B cell (primary cell): ENCODE results near the gene HDAC9. TPM values are rescaled to one million over a fixed set of nuclear protein-coding genes. Genes with fewer than 3 reads are reported as not detected.

ENCODE experiments used
- ATAC-seq: fragments of 200-7000 bp; cut with Tn5 transposase; one replicate; pipeline ENCODE4 v1.10.0; 2021; ENCODE audit warnings: low read depth, mild to moderate bottlenecking, moderate number of reproducible peaks, moderate library complexity
- CTCF ChIA-PET: fragments of 350-600 bp; sonication (Branson Sonifier 250); formaldehyde crosslinking; loops from one replicate; lab custom pipeline; 2021; ENCODE audit warnings: antibody characterized with exemption, inconsistent platforms; lab: Charles Lee
- POLR2A ChIA-PET: fragments of 350-600 bp; sonication (Branson Sonifier 250); formaldehyde crosslinking; loops from one replicate; lab custom pipeline; 2021; ENCODE audit warnings: antibody characterized with exemption; lab: Charles Lee
- DNase-seq: peaks from one replicate; pipeline ENCODE4 v3.0.0; 2013
- H2AFZ ChIP-seq: 2 replicates; pipeline ENCODE4 v1.6.1; 2012; ENCODE audit warnings: mild to moderate bottlenecking, low read depth, low read length; ENCODE audit not compliant: insufficient read depth, poor library complexity, severe bottlenecking
- H3K27ac ChIP-seq, 2 donors: 1 replicate in 1 of 2; 2 replicates in 1 of 2; pipeline ENCODE4 v1.5.1; 2012 to 2013; ENCODE audit warnings: low read length in 2 of 2, mild to moderate bottlenecking in 2 of 2, moderate library complexity in 1 of 2
- H3K27me3 ChIP-seq, 4 experiments: fragments of 200-600 bp in 1 of 4; sonication (generic) in 1 of 4; replicated peaks in 1 of 4; 1 replicate in 2 of 4; 2 replicates in 2 of 4; pipeline versions ENCODE4 v1.6.1 to v1.7.0; 2013 to 2016; ENCODE audit warnings: low read length in 3 of 4, mild to moderate bottlenecking in 2 of 4, mixed read lengths in 1 of 4, moderate library complexity in 1 of 4; ENCODE audit not compliant: insufficient read depth in 4 of 4, control insufficient read depth in 3 of 4; ENCODE audit errors: control extremely low read depth in 1 of 4
- H3K36me3 ChIP-seq, 2 experiments: replicated peaks in 1 of 2; 1 replicate in 1 of 2; 2 replicates in 1 of 2; pipeline versions ENCODE4 v1.6.1 to v1.7.1; 2013; ENCODE audit warnings: low read length in 1 of 2; ENCODE audit not compliant: insufficient read depth in 2 of 2, control insufficient read depth in 1 of 2; ENCODE audit errors: control extremely low read depth in 1 of 2, extremely low read depth in 1 of 2
- H3K4me1 ChIP-seq, 2 donors: fragments of 200-600 bp in 1 of 2; sonication (generic) in 1 of 2; 1 replicate in 1 of 2; 2 replicates in 1 of 2; pipeline versions ENCODE4 v1.5.1 to v1.6.1; 2013 to 2017; ENCODE audit warnings: low read length in 2 of 2; ENCODE audit not compliant: control insufficient read depth in 2 of 2, insufficient read depth in 2 of 2
- H3K4me2 ChIP-seq: replicated peaks from 2 replicates; pipeline ENCODE3; 2012; ENCODE audit warnings: mild to moderate bottlenecking, low read depth, low read length; ENCODE audit not compliant: poor library complexity, severe bottlenecking
- H3K4me3 ChIP-seq, 5 experiments: fragments of 200-600 bp in 1 of 5; sonication (generic) in 1 of 5; 1 replicate in 3 of 5; 2 replicates in 2 of 5; pipeline versions ENCODE4 v1.5.1 to v1.7.0; 2011 to 2016; ENCODE audit warnings: low read length in 4 of 5, mild to moderate bottlenecking in 4 of 5, low read depth in 2 of 5, control low read depth in 1 of 5, moderate library complexity in 1 of 5; ENCODE audit not compliant: insufficient read depth in 1 of 5; ENCODE audit errors: control extremely low read depth in 1 of 5, extremely low read depth in 1 of 5
- H3K79me2 ChIP-seq: fragments of 200-600 bp; sonication (generic); one replicate; pipeline ENCODE4 v1.6.0; 2016; ENCODE audit warnings: low read length; ENCODE audit not compliant: control insufficient read depth, insufficient read depth
- H3K9ac ChIP-seq: fragments of 200-600 bp; sonication (generic); 2 replicates; pipeline ENCODE4 v1.6.1; 2017; ENCODE audit warnings: mild to moderate bottlenecking, low read length, moderate library complexity
- H3K9me3 ChIP-seq, 3 donors: one replicate each; pipeline versions ENCODE4 v1.6.1 to v1.7.1; 2013; ENCODE audit warnings: low read length in 2 of 3; ENCODE audit not compliant: control insufficient read depth in 2 of 3, insufficient read depth in 1 of 3; ENCODE audit errors: control extremely low read depth in 1 of 3
- H4K20me1 ChIP-seq: 2 replicates; pipeline ENCODE4 v1.6.0; 2012; ENCODE audit warnings: mild to moderate bottlenecking, low read length; ENCODE audit not compliant: insufficient read depth, control insufficient read depth, poor library complexity, severe bottlenecking
- H3K27ac Mint-ChIP-seq: one replicate; pipeline ENCODE4 v1.8.0; 2021; ENCODE audit warnings: mixed read lengths
- H3K27me3 Mint-ChIP-seq: one replicate; pipeline ENCODE4 v1.8.0; 2021; ENCODE audit warnings: mixed read lengths
- H3K4me1 Mint-ChIP-seq: one replicate; pipeline ENCODE4 v1.8.0; 2021; ENCODE audit warnings: mixed read lengths
- H3K4me3 Mint-ChIP-seq: one replicate; pipeline ENCODE4 v1.8.0; 2021; ENCODE audit warnings: mixed read lengths
- H3K9me3 Mint-ChIP-seq: one replicate; pipeline ENCODE4 v1.8.0; 2022; ENCODE audit warnings: mixed read lengths; ENCODE audit not compliant: insufficient read depth
- CTCF ChIP-seq: fragments of 200-600 bp; IDR thresholded peaks from one replicate; pipeline ENCODE4 v1.8.0; 2022; ENCODE audit warnings: antibody characterized with exemption, mild to moderate bottlenecking
- EZH2 ChIP-seq: IDR thresholded peaks from 2 replicates; pipeline ENCODE4 v1.6.1; 2012; ENCODE audit warnings: borderline replicate concordance, low read depth, mild to moderate bottlenecking, moderate library complexity, low read length; ENCODE audit not compliant: insufficient read depth, poor library complexity, severe bottlenecking
- WGBS: methylation state at CpG from one replicate; pipeline ENCODE4 v1.1.5; 2013; ENCODE audit warnings: missing lambda C conversion rate; ENCODE audit not compliant: insufficient coverage; 5-methylcytosine and 5-hydroxymethylcytosine counted together
- intact Hi-C: fragments of 100-400 bp; cut with micrococcal nuclease; formaldehyde crosslinking; loops from one replicate; pipeline ENCODE4 v1.10.0; 2022
- polyA plus RNA-seq: library from polyadenylated mRNA; depleted of rRNA; stranded (reverse); fragments of >200 nt; gene quantifications from 2 replicates; pipeline ENCODE4 v1.2.3, GENCODE V29; 2012
- total RNA-seq, 2 donors: library from RNA; stranded (reverse); fragments of 120-200 nt in 1 of 2; gene quantifications; 1 replicate in 1 of 2; 2 replicates in 1 of 2; pipeline versions ENCODE4 v1.2.3 to v1.2.4, GENCODE V29; 2013 to 2022

The HDAC9 gene
- total and polyA plus RNA-seq, 2 donors (not counting 1 experiment from before 2014, with no cell fraction given) = 49.1 to 64.8 TPM

GRCh38 chr7:18902892-18903291, 407.3 kb downstream of the HDAC9 start:
- Histone ChIP-seq H4K20me1 (no peaks in the 10 kb centered on the region), H3K36me3 (no peaks in the 10 kb centered on the region), H3K4me3 (no peak overlapping the region), H3K4me1 (no peaks in the 10 kb centered on the region), H2AFZ (no peak overlapping the region), H3K27ac (no peak overlapping the region), H3K79me2 (no peaks in the 10 kb centered on the region), H3K9me3 (no peaks in the 10 kb centered on the region), H3K4me2 (no peak overlapping the region), H3K27me3 (no peaks in the 10 kb centered on the region), H3K9ac (no peak overlapping the region)
- ATAC-seq (no peak), DNase-seq (no peak)
- Mint-ChIP-seq H3K27me3 (no peaks in the 10 kb centered on the region), H3K9me3 (no peaks in the 10 kb centered on the region), H3K27ac (no peak overlapping the region), H3K4me1 (no peaks in the 10 kb centered on the region), H3K4me3 (no peak overlapping the region)
- intact Hi-C loops = no loop called here
- ChIA-PET POLR2A (no interaction called here), CTCF (no interaction called here)
- TF ChIP-seq CTCF = no peak
- TF ChIP-seq EZH2 = no peak

DNA sequence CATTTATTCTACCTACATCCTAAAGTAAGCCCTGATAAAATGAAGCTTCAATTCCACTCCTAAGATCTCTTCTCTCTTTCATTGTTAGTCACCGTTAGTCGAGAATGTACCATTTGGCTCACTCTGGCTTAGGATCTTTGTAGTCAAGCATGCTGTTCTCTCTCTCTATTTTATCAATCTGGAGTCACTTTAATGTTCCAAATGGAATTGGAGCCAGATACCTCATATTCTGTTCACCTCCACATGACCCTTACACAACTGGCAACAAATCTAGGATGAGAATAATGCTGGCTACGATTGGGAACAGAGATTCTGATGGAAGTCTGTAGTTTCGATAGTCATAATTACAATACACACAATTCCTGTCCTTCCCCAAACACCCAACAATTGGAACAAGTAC, 408.1 kb downstream of the HDAC9 start:
- no peak for DNase-seq
- H4K20me1 ChIP-seq = no peaks in the 10 kb centered on the region
- CTCF ChIA-PET = no interaction called here

More for the DNA sequence above, 408.1 kb downstream of the HDAC9 start:
- Histone ChIP-seq H3K79me2 (no peaks in the 10 kb centered on the region), H3K4me3 (no peak overlapping the region), H2AFZ (no peak overlapping the region), H3K4me2 (no peak overlapping the region), H3K27ac (no peak overlapping the region), H3K36me3 (no peaks in the 10 kb centered on the region), H3K4me1 (no peaks in the 10 kb centered on the region), H3K9me3 (no peaks in the 10 kb centered on the region), H3K27me3 (no peaks in the 10 kb centered on the region), H3K9ac (no peak overlapping the region)
- peaks cover under 1% of the 10 kb centered on the region for H3K9me3 Mint-ChIP-seq
- no peaks in the 10 kb centered on the region for H3K4me1 Mint-ChIP-seq
- no peak for ATAC-seq
- intact Hi-C loops = no loop called here
- H3K27me3 Mint-ChIP-seq = no peaks in the 10 kb centered on the region
- H3K4me3 Mint-ChIP-seq = no peak overlapping the region
- 100% methylated on average over 2 of the region's 4 CpGs for WGBS
- TF ChIP-seq EZH2 (no peak), CTCF (no peak)
- POLR2A ChIA-PET = no interaction called here
- H3K27ac Mint-ChIP-seq = no peak overlapping the region
